ENCODE measurements around the gene FHIT.

GRCh38 chr3:61110576-61110975 is 140.7 kb downstream of the FHIT start:
- TF ChIP-seq EP300 (IDR thresholded peaks at IDR 0.05; ENCODE audit: low read depth) (no peak), CTCF (IDR thresholded peaks at IDR 0.05) (no peak)

Measured in transverse colon (tissue), 3 donors.